ENCODE data around the gene MKRN2. TPM values are rescaled to one million over a fixed set of nuclear protein-coding genes. Genes with fewer than 3 reads are reported as not detected.

The MKRN2 gene
- total and polyA plus RNA-seq, 2 of the 4 experiments (the other 2 are of a cell fraction), result 44.4 to 65.6 TPM

DNA sequence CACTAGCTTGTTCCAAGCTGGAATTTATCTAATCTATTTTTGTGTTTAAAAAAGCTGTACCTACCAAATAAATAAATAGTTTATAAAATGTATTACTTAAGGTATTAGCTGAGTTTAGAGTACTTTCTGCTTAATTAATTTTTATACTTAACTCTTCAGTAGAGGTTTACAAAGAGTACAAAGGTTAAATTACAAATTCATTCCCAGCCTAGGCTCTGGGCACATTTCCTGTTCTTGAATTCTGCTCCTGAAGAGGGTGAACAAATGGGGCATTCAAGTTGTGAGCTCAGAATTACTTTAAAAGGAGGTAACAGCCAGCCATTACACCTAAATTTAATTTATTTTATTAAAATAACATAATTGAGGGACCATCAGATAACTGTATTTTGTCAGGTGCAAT lies 26.4 kb downstream of the MKRN2 start:
- Histone ChIP-seq H3K27ac (ENCODE audit: insufficient read depth, low read length) (no peak overlapping the region), H2BK5ac (ENCODE audit: low read depth, low read length, poor library complexity, severe bottlenecking) (no peak overlapping the region), H2BK120ac (ENCODE audit: low read depth, low read length) (no peak overlapping the region), H3K56ac (ENCODE audit: extremely low read depth, insufficient read depth, low read length) (no peak overlapping the region), H3K4ac (ENCODE audit: low read depth, low read length) (no peak overlapping the region), H3K4me3 (ENCODE audit: insufficient read depth, low read depth, low read length) (no peak overlapping the region), H4K8ac (ENCODE audit: low read depth in 2 of 2, low read length in 2 of 2) (no peak overlapping the region), H3K27me3 (ENCODE audit: control insufficient read depth, insufficient read depth, low read length) (no peaks in the 10 kb centered on the region), H3K18ac (ENCODE audit: low read depth, low read length) (no peak overlapping the region), H3K79me1 (ENCODE audit: low read depth in 1 of 2, low read length in 2 of 2) (peaks cover 36 to 85% of the 10 kb centered on the region in 2 experiments), H3K4me1 (ENCODE audit: control insufficient read depth, insufficient read depth, low read length) (peaks cover 9% of the 10 kb centered on the region), H2AFZ (replicated peaks; ENCODE audit: low read length, poor library complexity) (no peak overlapping the region), H2AK5ac (ENCODE audit: low read depth, low read length) (no peak overlapping the region), H4K20me1 (ENCODE audit: insufficient read depth, low read length) (peaks cover 36% of the 10 kb centered on the region), H3K9me3 (ENCODE audit: control insufficient read depth, insufficient read depth, low read length) (no peaks in the 10 kb centered on the region), H4K5ac (ENCODE audit: low read depth, low read length) (no peak overlapping the region), H3K4me2 (ENCODE audit: low read depth, low read length) (no peak overlapping the region), H4K91ac (ENCODE audit: insufficient read depth, low read depth, low read length) (no peak overlapping the region), H3K36me3 (ENCODE audit: control insufficient read depth, insufficient read depth, low read length) (peaks cover 62% of the 10 kb centered on the region), H2BK20ac (ENCODE audit: low read depth, low read length) (no peak overlapping the region), H3K23ac (ENCODE audit: low read depth, low read length) (no peak overlapping the region), H3K9me1 (ENCODE audit: insufficient read depth, low read length) (peaks cover 10% of the 10 kb centered on the region), H2BK15ac (ENCODE audit: low read depth, low read length) (no peak overlapping the region), H2AK9ac (replicated peaks; ENCODE audit: low read depth, low read length, poor library complexity) (no peak overlapping the region), H3K14ac (replicated peaks; ENCODE audit: low read depth, low read length) (no peak overlapping the region), H3K9ac (ENCODE audit: low read depth, low read length) (no peak overlapping the region)
- dilution Hi-C loops (cut with HindIII; ENCODE audit: low sequenced_read_pairs, unreplicated experiment) (no loop called here), in situ Hi-C loops (cut with MboI; ENCODE audit: low sequenced_read_pairs) (no loop called here), intact Hi-C loops (cut with micrococcal nuclease) (no loop called here)
- ChIA-PET POLR2A (ENCODE audit: unreplicated experiment) (no interaction called here), CTCF (interaction anchor here (0.6 kb wide), 1 partner anchor 13 kb away, joined by 5 read pairs; no protein-coding TSS in a partner anchor)
- no peak for TF ChIP-seq RAD21 (IDR thresholded peaks at IDR 0.05; ENCODE audit: low read length)
- TF ChIP-seq RFX5 (IDR thresholded peaks at IDR 0.05; ENCODE audit: low read depth, low read length), result no peak
- TF ChIP-seq FOS (IDR thresholded peaks at IDR 0.05; ENCODE audit: low read depth, low read length), result no peak
- TF ChIP-seq, protein P1, sequence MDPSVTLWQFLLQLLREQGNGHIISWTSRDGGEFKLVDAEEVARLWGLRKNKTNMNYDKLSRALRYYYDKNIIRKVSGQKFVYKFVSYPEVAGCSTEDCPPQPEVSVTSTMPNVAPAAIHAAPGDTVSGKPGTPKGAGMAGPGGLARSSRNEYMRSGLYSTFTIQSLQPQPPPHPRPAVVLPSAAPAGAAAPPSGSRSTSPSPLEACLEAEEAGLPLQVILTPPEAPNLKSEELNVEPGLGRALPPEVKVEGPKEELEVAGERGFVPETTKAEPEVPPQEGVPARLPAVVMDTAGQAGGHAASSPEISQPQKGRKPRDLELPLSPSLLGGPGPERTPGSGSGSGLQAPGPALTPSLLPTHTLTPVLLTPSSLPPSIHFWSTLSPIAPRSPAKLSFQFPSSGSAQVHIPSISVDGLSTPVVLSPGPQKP (IDR thresholded peaks at IDR 0.05; ENCODE audit: borderline replicate concordance, low read depth, low read length), result no peak
- TF ChIP-seq POLR2A (IDR thresholded peaks at IDR 0.05; ENCODE audit: low read depth, low read length), result no peak
- no peak for TF ChIP-seq RCOR1 (IDR thresholded peaks at IDR 0.05; ENCODE audit: insufficient replicate concordance, low read length)
- TF ChIP-seq CEBPB (IDR thresholded peaks at IDR 0.05; ENCODE audit: low read depth, low read length), result no peak
- no peak for TF ChIP-seq MXI1 (IDR thresholded peaks at IDR 0.05; ENCODE audit: borderline replicate concordance, low read depth, low read length)
- TF ChIP-seq BHLHE40 (IDR thresholded peaks at IDR 0.05; ENCODE audit: low read depth, low read length), result no peak
- TF ChIP-seq MAFK (IDR thresholded peaks at IDR 0.05; ENCODE audit: low read depth, low read length), result no peak
- TF ChIP-seq SMC3 (IDR thresholded peaks at IDR 0.05; ENCODE audit: low read depth, low read length), result no peak
- TF ChIP-seq MAZ (IDR thresholded peaks at IDR 0.05; ENCODE audit: borderline replicate concordance, low read depth, low read length), result no peak
- no peak for TF ChIP-seq NFE2L2 (IDR thresholded peaks at IDR 0.05; ENCODE audit: low read depth, low read length)
- TF ChIP-seq, protein P2, sequence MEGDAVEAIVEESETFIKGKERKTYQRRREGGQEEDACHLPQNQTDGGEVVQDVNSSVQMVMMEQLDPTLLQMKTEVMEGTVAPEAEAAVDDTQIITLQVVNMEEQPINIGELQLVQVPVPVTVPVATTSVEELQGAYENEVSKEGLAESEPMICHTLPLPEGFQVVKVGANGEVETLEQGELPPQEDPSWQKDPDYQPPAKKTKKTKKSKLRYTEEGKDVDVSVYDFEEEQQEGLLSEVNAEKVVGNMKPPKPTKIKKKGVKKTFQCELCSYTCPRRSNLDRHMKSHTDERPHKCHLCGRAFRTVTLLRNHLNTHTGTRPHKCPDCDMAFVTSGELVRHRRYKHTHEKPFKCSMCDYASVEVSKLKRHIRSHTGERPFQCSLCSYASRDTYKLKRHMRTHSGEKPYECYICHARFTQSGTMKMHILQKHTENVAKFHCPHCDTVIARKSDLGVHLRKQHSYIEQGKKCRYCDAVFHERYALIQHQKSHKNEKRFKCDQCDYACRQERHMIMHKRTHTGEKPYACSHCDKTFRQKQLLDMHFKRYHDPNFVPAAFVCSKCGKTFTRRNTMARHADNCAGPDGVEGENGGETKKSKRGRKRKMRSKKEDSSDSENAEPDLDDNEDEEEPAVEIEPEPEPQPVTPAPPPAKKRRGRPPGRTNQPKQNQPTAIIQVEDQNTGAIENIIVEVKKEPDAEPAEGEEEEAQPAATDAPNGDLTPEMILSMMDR (conservative IDR thresholded peaks at IDR 0.05; ENCODE audit: low read depth, low read length), result no peak
- TF ChIP-seq CHD1 (IDR thresholded peaks at IDR 0.05; ENCODE audit: low read depth, low read length), result no peak
- TF ChIP-seq, protein P3, sequence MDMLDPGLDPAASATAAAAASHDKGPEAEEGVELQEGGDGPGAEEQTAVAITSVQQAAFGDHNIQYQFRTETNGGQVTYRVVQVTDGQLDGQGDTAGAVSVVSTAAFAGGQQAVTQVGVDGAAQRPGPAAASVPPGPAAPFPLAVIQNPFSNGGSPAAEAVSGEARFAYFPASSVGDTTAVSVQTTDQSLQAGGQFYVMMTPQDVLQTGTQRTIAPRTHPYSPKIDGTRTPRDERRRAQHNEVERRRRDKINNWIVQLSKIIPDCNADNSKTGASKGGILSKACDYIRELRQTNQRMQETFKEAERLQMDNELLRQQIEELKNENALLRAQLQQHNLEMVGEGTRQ (IDR thresholded peaks at IDR 0.05; ENCODE audit: low read depth, low read length), result no peak
- no TSS peak for BruUV-seq (replicated peaks)
- ATAC-seq (ENCODE audit: low read depth), result no peak
- no peak for DNase-seq

All from IMR-90 (cell line).